Stomach smooth muscle (tissue), 2 donors: ENCODE measurements around the gene RPS25.
"Not testable (repeated sequence)": the region's sequence is repeated elsewhere in the genome, so short reads cannot be mapped to it uniquely, and the experiment has no call there.

Experiments used
- H3K27ac ChIP-seq: one replicate; pipeline ENCODE4 v1.7.0; 2013; ENCODE audit warnings: mild to moderate bottlenecking, low read length, inconsistent platforms
- H3K27me3 ChIP-seq, 2 donors: one replicate each; pipeline ENCODE4 v1.7.0; 2013; ENCODE audit warnings: low read length in 2 of 2; ENCODE audit not compliant: insufficient read depth in 2 of 2, control insufficient read depth in 1 of 2
- H3K36me3 ChIP-seq, 2 donors: one replicate each; pipeline ENCODE4 v1.7.0; 2013; ENCODE audit warnings: low read length in 2 of 2; ENCODE audit not compliant: control insufficient read depth in 2 of 2, insufficient read depth in 2 of 2
- H3K4me1 ChIP-seq: one replicate; pipeline ENCODE4 v1.7.0; 2013; ENCODE audit warnings: low read length; ENCODE audit not compliant: control insufficient read depth, insufficient read depth
- H3K4me3 ChIP-seq, 2 donors: one replicate each; pipeline ENCODE4 v1.7.0; 2013; ENCODE audit warnings: low read length in 2 of 2
- H3K9ac ChIP-seq, 2 donors: one replicate each; pipeline ENCODE4 v1.7.0; 2013; ENCODE audit warnings: low read length in 2 of 2, mild to moderate bottlenecking in 1 of 2
- H3K9me3 ChIP-seq, 2 donors: one replicate each; pipeline ENCODE4 v1.7.0; 2013; ENCODE audit warnings: low read length in 2 of 2; ENCODE audit not compliant: control insufficient read depth in 2 of 2
- donor health status: healthy.
- donor health status: Pancreatic carcinoma.

The RPS25 gene

DNA sequence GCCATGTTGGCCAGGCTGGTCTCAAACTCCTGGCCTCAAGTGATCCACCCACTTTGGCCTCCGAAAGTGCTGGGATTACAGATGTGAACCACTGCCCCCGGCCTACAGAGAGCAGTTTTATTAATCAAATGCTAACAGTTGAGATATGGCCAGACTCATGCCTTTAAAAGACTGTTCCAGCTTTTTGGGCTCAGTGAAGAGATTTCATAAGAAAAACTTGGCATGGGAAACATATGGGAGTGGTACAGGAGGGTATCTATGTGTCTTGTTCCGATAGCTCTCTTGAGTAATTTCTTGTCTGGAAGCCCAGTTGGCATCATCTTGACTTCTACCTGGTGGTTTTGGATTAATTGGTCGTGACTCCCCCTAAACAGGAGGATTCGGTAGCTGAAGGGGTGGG, 20.7 kb upstream of the RPS25 start:
- Histone ChIP-seq H3K36me3 (no peaks in the 10 kb centered on the region), H3K9ac (no peak overlapping the region), H3K27me3 (no peaks in the 10 kb centered on the region), H3K4me1 (no peaks in the 10 kb centered on the region), H3K27ac (no peak overlapping the region), H3K9me3 (no peaks in the 10 kb centered on the region), H3K4me3 (no peak overlapping the region)

DNA sequence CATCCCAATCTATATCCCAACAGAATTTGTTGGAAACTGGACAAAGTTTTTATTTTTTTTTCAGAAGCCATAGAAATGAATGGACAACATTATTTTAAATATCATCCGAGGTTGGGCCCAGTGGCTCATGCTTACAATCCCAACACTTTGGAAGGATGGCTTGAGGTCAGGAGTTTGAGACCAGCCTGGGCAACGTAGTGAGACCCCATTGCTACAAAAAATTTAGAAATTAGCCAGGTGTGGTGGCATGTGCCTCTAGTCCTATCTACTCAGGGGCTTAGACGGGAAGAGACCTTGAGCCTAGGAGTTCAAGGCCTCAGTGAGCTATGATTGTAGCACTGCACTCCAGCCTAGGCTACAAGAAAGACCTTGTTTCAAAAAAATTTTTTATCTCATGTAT, 16.7 kb upstream of the RPS25 start:
- no peak overlapping the region for H3K9ac ChIP-seq
- H3K36me3 ChIP-seq = no peaks in the 10 kb centered on the region
- H3K4me1 ChIP-seq = peaks cover 7% of the 10 kb centered on the region
- no peak overlapping the region for H3K4me3 ChIP-seq
- no peaks in the 10 kb centered on the region for H3K9me3 ChIP-seq
- H3K27me3 ChIP-seq = no peaks in the 10 kb centered on the region
- no peak overlapping the region for H3K27ac ChIP-seq

DNA sequence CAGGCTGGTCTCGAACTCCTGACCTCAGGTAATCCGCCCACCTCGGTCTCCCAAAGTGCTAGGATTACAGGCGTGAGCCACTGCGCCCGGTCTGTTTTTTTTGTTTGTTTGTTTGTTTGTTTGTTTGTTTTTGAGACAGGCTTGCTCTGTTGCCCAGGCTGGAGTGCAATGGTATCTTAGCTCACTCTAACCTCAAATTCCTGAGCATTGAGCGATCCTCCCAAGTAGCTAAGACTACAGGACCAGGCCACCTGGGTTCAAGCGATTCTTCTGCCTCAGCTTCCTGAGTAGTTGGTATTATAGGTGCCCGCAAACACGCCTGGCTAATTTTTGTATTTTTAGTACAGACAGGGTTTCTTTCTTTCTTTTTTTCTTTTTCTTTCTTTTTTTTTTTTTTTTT, 15.3 kb upstream of the RPS25 start:
- H3K4me3 ChIP-seq, H3K27me3 ChIP-seq, H3K36me3 ChIP-seq, H3K9me3 ChIP-seq, H3K9ac ChIP-seq, H3K27ac ChIP-seq: not testable (repeated sequence)
- H3K4me1 ChIP-seq = peaks cover 16% of the 10 kb centered on the region

DNA sequence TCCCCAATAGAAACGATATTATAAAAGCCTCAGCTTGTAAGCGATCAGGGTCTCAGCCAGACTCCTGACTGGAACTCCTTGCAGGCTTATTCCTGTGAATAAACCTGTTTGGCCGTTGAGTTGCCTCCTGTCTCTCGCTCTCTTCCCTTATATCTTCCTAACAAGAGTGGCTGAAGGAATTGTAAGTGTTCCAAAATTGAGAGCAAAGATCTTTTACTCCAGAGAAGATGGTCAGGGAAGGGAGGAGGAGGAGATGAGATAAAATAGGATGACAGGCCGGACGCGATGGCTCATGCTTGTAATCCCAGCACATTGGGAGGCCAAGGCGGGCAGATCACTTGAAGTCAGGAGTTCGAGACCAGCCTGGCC, 13.8 kb upstream of the RPS25 start:
- H3K9me3 ChIP-seq = no peaks in the 10 kb centered on the region
- H3K4me3 ChIP-seq = no peak overlapping the region
- H3K36me3 ChIP-seq = peaks cover 0 to 9% of the 10 kb centered on the region in 2 donors
- H3K4me1 ChIP-seq = peaks cover 18% of the 10 kb centered on the region
- H3K27ac ChIP-seq = no peak overlapping the region
- peak overlapping the region in 1 of 2 donors; percentile 21 for H3K9ac ChIP-seq
- H3K27me3 ChIP-seq = no peaks in the 10 kb centered on the region

DNA sequence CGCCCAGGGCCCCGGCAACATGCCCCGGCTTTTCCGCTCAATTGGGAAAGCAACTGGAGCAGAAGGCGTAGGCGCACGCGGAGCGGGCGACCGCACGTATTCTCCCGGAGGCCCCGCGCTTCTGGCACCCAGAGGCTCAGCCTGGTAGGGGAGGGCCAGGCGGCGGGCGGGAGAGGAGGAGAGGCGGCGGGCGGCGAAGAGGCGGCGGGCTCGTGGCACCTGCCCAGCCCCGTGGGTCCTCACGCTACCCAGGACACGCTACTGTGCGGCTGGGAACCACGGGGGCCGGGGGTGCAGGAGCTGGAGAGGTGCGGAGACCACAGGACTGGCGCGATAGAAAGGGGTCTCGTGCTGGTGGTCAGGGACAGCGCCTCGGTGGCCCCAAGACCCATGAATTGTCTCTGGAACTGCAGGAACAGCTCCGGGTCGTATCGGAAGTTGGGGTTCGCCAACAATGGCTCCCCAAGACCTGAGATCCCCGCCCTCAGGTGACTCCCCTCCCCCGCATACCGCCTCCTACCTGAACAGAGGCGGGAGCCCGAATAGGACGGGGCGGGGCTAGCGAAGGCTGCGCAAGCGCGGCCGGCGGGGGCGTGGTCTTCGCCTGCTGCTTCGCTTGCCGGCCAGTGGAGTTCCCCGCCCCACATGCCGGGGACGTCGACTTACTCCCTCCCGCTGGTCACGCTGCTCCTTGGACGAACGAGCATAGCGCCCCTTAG, 12.3 kb upstream of the RPS25 start, which contains the start of gene SLC37A4:
Gene SLC37A4, minus strand, starts transcription at position 549 of the 719 bp plus-strand sequence.
- peaks cover 0 to 13% of the 10 kb centered on the region in 2 donors for H3K36me3 ChIP-seq
- H3K4me1 ChIP-seq = peaks cover 18% of the 10 kb centered on the region
- H3K27me3 ChIP-seq = no peaks in the 10 kb centered on the region
- peak within 1 kb of the TSS; percentile 72 to 79 for H3K9ac ChIP-seq
- H3K4me3 ChIP-seq = peak within 1 kb of the TSS; percentile 89 to 98
- H3K9me3 ChIP-seq = no peaks in the 10 kb centered on the region
- peak within 1 kb of the TSS; percentile 49 for H3K27ac ChIP-seq

DNA sequence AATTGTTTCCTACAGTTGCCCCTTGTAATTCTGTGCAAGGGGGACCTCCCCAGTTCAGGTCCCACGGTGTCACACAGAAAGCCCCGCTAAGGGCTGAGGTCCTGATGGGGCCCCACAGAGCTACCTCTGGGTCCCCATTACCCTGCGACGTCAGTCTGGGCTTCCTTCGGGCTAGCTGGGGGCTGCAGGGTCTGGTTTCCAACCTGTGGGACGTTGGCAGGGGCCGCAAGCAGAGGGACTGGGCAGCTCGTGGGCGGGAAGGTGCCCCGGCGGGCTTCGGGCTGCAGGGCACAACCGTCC, 11.8 kb upstream of the RPS25 start:
- no peaks in the 10 kb centered on the region for H3K9me3 ChIP-seq
- peaks cover 2 to 18% of the 10 kb centered on the region in 2 donors for H3K36me3 ChIP-seq
- H3K27me3 ChIP-seq = no peaks in the 10 kb centered on the region
- peaks cover 18% of the 10 kb centered on the region for H3K4me1 ChIP-seq
- H3K9ac ChIP-seq = peak overlapping the region; percentile 72 to 79
- H3K4me3 ChIP-seq = peak overlapping the region; percentile 89 to 98
- H3K27ac ChIP-seq = peak overlapping the region; percentile 49

DNA sequence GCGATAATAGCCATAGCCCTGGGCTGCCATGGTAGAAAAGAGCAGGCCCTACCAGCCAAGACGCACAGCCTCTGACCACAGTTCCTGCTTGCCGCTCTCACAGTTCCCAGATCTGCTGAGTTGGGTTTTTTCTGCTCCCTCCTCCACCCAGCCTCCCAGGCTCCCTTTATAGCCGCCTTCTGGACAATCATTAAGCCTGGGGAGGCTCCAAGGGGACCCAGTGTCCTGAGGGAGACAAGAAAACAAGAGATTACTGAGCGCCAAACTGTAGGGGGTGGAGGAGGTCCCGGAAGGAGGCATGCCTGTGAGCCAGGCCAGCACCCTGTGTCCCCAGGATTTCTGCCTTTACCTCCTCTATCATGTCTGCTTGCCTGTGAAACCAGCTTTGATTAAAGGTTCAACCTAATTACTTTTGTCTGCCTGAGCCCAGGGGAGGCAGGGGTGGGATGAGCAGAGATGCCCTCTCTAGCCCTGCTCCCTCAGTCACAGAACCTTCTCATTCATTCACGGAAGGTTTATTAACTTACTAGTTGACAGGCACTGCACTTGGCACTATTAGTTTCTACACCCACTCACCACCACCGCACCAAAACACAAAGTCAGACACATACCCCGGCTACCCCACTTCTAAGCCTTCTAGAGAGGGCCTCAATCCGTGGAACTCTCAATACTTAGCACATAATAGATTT, 11.3 kb upstream of the RPS25 start:
- H3K4me1 ChIP-seq = peaks cover 18% of the 10 kb centered on the region
- peaks cover 5 to 23% of the 10 kb centered on the region in 2 donors for H3K36me3 ChIP-seq
- H3K9ac ChIP-seq = peak overlapping the region; percentile 72 to 79
- peak overlapping the region; percentile 49 for H3K27ac ChIP-seq
- H3K9me3 ChIP-seq = no peaks in the 10 kb centered on the region
- H3K4me3 ChIP-seq = peak overlapping the region; percentile 89 to 98
- no peaks in the 10 kb centered on the region for H3K27me3 ChIP-seq

DNA sequence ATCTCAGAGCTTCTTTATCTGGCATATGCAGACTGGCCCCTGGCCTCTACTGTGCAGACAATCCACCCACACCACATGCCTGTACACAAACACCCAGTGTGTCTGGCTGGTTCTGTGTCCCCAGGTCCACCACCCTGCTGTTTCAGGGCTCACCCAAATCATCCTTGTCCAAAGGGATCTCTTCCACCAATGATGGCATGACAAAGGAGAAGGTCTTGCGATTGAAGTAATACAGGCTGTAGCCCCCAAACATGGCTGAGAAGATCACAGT, 10.9 kb upstream of the RPS25 start:
- Histone ChIP-seq H3K9ac (peak overlapping the region in 1 of 2 donors; percentile 21), H3K4me3 (no peak overlapping the region), H3K27ac (peak overlapping the region; percentile 49), H3K4me1 (peaks cover 18% of the 10 kb centered on the region), H3K9me3 (no peaks in the 10 kb centered on the region), H3K27me3 (no peaks in the 10 kb centered on the region), H3K36me3 (peaks cover 5 to 28% of the 10 kb centered on the region in 2 donors)

DNA sequence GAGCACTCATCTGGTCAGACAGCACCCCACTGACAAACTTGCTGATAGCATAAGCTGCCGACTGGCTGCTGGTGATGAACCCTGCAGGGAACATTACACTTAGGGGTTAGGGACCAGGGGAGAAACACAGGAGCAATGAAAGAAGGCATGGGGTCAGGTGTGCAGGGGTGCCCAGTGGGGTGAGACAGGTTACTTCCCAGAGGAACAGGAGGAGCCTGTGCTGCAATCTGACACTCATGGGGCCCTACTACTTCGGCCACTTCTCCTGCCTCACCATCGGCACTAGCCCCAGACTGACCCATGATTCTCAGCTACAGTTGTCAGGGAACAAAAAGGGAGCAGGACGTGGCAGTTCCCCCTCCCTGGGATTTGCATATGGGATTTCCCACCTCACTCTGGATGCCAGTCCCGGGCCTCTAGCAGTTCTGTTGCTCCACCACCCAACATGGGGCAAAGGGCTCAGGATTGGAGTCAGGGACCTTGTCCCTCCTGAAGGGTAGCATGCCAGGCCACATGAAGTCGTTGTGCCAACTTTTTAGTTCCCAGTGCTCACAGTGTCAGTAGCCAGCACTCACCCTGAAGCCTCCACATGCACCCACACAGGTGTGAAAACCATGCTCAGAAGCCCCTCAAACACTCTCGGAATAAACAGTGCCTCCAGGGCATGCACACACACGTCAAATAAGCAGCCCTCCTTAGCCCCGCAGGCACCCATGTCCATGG, 10.4 kb upstream of the RPS25 start:
- H3K9me3 ChIP-seq = no peaks in the 10 kb centered on the region
- no peak overlapping the region for H3K4me3 ChIP-seq
- H3K27me3 ChIP-seq = no peaks in the 10 kb centered on the region
- H3K27ac ChIP-seq = no peak overlapping the region
- H3K9ac ChIP-seq = no peak overlapping the region
- peaks cover 10 to 28% of the 10 kb centered on the region in 2 donors for H3K36me3 ChIP-seq
- H3K4me1 ChIP-seq = peaks cover 18% of the 10 kb centered on the region

DNA sequence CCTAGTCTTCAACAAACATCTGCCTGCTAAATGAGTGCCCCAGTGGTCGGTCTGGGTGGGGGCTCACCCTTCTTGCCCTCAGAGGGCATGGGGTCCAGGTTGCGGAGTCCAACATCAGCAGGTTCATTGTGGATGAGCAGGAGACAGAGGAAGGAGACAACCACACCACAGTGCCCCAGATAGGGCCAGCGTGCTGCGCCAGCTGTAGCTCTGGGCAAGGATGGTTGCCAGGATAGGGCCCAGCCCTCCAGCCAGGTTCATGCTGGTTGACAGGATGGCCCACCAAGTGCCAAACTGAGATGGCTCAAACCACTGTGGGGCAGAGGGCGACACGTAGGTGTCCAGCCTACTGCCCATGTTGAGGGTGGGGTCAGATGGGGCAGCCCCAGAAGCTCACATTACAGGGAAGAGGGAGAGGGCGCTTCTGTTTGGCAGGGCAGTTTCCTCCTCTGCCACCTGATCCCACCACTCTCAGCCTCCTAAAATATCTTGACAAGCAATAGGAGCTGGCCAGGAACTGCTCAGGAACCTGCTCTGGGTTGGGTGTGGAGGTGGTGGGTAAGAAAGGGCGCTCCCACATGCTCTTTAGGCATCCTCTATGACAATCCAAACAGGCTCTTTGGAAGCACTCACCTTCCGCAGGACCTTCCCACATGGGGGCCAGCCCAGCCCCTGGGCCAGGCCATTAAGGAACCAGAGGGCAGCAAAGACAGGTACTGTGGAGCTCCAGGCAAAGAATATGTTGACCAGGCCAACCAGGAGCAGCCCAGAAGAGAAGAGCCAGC, 9.6 kb upstream of the RPS25 start:
- no peak overlapping the region for H3K27ac ChIP-seq
- no peaks in the 10 kb centered on the region for H3K9me3 ChIP-seq
- H3K36me3 ChIP-seq = peaks cover 15 to 33% of the 10 kb centered on the region in 2 donors
- H3K27me3 ChIP-seq = no peaks in the 10 kb centered on the region
- H3K4me3 ChIP-seq = no peak overlapping the region
- no peak overlapping the region for H3K9ac ChIP-seq
- peaks cover 18% of the 10 kb centered on the region for H3K4me1 ChIP-seq
